GM12864 (cell line): Measurements from ENCODE around the gene FAM72A.
A peak's percentile ranks its signal among the peaks of the same experiment; 100 is the strongest.
"Not testable (repeated sequence)": the region's sequence is repeated elsewhere in the genome, so short reads cannot be mapped to it uniquely, and the experiment has no call there.

Experiments
- DNase-seq: peaks from one replicate; pipeline ENCODE4 v3.0.0-alpha.2; 2011; ENCODE audit warnings: low read depth
- H3K4me3 ChIP-seq: 2 replicates; pipeline ENCODE4 v1.5.1; 2011; ENCODE audit warnings: mild to moderate bottlenecking, low read depth, low read length, control low read depth
- CTCF ChIP-seq: IDR thresholded peaks from 2 replicates; pipeline ENCODE4 v1.5.1; 2011; ENCODE audit warnings: low read depth, mild to moderate bottlenecking, moderate library complexity, low read length, control low read depth, inconsistent platforms; ENCODE audit errors: missing control alignments

Gene FAM72A

DNA sequence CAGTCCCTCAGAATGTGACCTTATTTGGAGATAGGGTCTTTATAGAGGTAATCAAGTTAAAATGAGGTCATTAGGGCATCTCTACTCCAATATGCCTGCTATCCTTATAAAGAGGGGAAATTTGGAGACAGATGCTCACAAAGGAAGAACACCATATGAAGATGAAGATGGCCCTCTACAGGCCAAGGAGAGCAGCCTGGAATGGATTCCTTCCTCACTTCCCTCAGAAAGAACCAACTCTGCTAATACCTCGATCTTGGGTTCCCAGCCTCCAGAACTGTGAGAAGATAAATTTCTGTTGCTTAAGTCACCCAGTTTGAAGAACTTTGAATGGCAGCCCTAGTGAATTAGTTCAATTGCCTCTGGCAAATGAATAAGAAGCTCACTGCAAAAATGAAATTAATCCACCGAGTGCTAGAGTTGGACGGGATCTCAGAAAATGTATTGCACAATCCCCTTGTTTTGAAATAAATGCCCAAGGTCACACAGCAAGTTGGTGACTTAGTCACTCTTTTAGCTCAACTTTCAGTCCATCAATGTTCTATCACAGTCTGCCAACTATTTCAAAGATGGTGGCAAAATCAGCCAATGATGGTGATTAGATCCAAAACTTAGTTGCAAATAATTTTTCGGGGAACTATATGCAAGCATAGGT lies 27.1 kb downstream of the FAM72A start:
- peak; percentile 22 for TF ChIP-seq CTCF
- H3K4me3 ChIP-seq, DNase-seq: not testable (repeated sequence)

DNA sequence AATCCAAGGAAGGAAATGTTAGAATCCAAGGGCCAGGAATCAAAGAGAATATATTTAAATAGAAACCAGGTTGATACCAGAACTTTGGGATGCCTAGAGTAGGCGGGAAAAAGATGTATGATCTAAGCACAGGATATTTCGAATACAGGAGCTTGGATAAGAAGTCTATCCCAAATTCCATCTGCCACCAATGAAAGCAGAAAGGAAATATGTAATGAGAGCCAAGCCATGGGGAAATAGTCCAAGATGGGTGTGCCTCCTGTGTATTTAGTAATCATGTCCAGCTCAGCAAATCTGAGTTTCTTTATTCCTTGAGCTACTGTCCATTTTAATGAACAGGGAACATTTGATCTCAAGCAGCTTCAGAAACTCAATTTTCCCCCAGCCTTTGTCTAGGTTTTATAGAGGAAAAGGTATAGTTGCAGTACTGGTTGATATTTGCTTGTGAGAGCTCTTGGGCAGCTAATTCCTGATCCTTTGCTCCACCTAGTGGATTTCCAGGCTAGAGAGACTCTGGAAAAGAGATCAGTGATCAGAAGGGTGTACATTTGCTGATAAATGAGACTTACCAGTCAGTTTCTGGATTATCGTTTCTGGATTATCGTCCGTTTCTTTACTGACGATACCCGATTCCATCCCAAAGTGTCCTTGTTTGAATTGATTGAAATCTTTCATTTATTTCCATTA lies 28.3 kb downstream of the FAM72A start:
- not testable (repeated sequence) for DNase-seq, H3K4me3 ChIP-seq

GRCh38 chr1:206173110-206173719 lies 29.4 kb downstream of the FAM72A start:
- not testable (repeated sequence) for H3K4me3 ChIP-seq, DNase-seq

- not testable (repeated sequence) for DNase-seq, H3K4me3 ChIP-seq
Observed at GRCh38 chr1:206169794-206170193, 32.8 kb downstream of the FAM72A start.

- H3K4me3 ChIP-seq, DNase-seq: not testable (repeated sequence)
Observed at GRCh38 chr1:206167350-206168029, 35.1 kb downstream of the FAM72A start.

DNA sequence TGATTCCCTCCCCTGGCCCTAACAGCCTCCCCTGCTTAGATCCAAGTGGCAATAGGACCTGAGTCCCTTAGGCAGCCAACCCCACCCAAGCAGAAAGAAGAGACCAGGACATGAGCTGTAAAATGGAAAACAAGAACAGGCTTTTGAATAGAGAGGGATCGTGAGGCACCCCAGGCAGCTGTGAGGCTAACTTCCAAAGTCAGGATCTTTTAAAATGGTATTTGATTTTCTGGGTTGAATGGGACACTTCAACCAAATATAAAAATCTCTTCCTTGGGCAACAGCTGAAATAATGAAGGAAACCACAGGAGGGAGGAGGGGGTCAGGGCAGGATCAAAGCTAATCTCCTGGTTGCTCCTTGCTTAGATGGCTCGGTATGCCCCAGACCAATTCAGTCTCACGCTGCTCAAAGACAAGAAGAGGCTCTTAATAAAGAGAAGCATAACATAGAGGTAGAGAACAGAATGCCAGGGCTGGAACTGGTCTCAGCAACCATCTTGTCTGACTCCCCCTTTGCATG lies 56.8 kb downstream of the FAM72A start:
- H3K4me3 ChIP-seq: no peak overlapping the region
- DNase-seq: no peak
- no peak for TF ChIP-seq CTCF

GRCh38 chr1:206144605-206145004 lies 58.0 kb downstream of the FAM72A start:
- TF ChIP-seq CTCF: no peak
- no peak for DNase-seq

GRCh38 chr1:206143537-206144172 lies 59.0 kb downstream of the FAM72A start:
- TF ChIP-seq CTCF: no peak
- DNase-seq: no peak
- no peak overlapping the region for H3K4me3 ChIP-seq

More at GRCh38 chr1:206144605-206145004, 58.0 kb downstream of the FAM72A start:
- no peak overlapping the region for H3K4me3 ChIP-seq
